ENCODE results near the gene KRTAP5-3. TPM values are rescaled to one million over a fixed set of nuclear protein-coding genes. Genes with fewer than 3 reads are reported as not detected.

Gene KRTAP5-3
- total RNA-seq, 2 experiments from 2014 or later = not detected

DNA sequence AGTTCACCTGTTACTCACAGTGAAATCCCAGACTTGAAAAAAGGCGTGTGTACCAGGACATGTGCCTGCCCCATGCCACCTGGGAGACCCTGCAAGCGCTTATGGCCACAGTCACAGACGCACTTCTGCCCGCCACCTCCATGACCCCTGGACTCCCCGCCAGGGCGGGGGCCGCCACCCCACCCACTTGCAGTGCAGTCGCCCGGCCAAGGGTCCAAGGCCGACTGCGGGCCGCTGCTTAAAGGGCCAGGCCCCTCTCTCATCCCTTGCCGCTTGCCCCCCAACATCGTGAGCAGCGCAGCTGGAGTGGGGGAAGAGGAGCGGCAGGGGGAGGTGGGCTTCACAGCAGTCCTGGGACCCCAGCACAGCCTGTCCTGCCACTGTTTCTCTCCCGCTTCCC is 47.0 kb downstream of the KRTAP5-3 start:
- CTCF ChIA-PET = no interaction called here
- POLR2A ChIA-PET = no interaction called here

- CTCF ChIA-PET = no interaction called here
- POLR2A ChIA-PET = no interaction called here
Measured at GRCh38 chr11:1560649-1561251, 47.5 kb downstream of the KRTAP5-3 start.

DNA sequence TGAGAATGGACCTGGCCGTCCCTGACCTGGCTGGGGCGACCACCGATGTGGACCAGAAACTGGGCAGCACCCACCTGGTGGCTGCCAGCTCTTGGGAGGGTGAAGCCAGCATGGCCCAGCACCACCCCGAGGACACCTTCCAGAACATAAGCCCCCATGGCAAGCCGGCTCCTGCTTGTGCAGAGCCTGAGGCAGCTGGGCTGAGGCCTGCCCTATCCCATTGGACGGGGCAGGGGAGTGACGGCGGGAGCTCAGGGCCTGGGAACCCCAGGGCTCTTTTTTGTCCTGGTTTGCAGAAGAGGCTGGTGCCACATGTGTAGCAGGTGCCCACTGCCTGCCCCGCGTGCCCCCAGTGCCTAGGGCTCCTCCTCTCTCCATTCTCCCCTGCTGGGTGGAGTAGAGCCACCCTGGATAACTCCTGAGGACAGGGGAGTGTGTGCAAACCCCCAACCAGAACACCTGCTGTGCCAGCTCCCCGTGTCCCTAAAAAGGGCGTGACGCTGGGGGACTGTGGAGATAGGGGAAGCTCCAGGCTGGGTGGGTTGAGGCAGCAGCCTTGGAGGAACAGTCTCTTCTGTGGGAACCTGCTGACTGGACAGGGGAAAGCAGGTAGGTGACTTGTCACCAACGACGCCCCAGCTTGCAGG is 48.1 kb downstream of the KRTAP5-3 start:
- ChIA-PET CTCF (no interaction called here), POLR2A (no interaction called here)

DNA sequence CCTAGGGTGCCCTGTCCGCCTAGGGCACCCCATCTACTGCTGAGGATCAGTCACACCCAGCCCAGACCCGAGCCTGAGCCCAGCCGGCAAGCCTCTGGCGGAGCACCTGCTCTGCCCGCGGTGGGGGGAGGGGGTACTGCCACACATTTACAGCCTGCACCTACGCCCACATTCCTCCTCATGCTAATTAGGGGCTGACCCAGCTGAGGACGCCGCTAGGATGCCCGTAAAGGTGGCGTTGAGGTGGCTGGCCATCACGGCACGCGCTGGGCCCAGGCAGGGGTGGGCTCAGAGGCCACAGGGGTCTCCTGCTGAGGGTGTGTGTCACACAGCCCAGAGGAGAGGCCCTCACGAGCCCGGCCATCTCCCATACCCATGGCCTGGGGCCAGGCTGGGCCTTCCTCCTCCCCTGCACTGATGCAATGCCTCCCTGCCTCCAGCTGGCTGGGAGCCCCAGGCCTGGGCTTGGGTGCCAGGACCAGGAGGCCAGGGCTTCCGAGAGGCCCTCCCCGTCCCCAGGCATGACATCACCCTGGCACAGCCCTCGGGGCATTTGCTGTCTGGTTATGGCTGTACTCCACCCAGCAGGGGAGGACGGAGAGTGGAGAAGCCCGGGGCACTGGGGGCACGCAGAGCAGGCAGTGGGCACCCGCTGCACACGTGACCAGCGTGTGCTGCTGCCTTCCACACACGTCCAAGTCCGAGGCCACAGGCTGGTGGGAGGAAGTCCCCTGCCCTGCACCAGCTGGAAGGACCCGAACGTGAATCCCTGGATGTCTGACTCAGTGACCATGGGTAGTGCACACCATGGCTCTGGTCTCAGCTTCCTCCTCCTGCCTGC is 48.9 kb downstream of the KRTAP5-3 start:
- POLR2A ChIA-PET = no interaction called here
- CTCF ChIA-PET = interaction anchor here (1.2 kb wide), 1 partner anchor 13 kb away, joined by 3 read pairs; no protein-coding TSS in a partner anchor

- POLR2A ChIA-PET = no interaction called here
- CTCF ChIA-PET = interaction anchor here (1.2 kb wide), 1 partner anchor 12 kb away, joined by 3 read pairs; no protein-coding TSS in a partner anchor
Measured at GRCh38 chr11:1558775-1559110, 49.5 kb downstream of the KRTAP5-3 start.

GRCh38 chr11:1557904-1558774 is 50.1 kb downstream of the KRTAP5-3 start:
- POLR2A ChIA-PET = no interaction called here
- CTCF ChIA-PET = interaction anchor here (1.1 to 1.2 kb wide), 2 partner anchors 11 to 12 kb away, joined by 3 to 5 read pairs; no protein-coding TSS in a partner anchor

Other genes with a start within 250 kb of the KRTAP5-3 start
- 1 to 10 TPM in 1 of 2 experiments, under 1 TPM in 1; 0.71 to 1.3 TPM for gene BRSK2, start 218.5 kb downstream of the KRTAP5-3 start, total RNA-seq
- 10 to 100 TPM; 19.5 to 22.0 TPM for gene MOB2, start 121.7 kb downstream of the KRTAP5-3 start, total RNA-seq
- gene DUSP8, start 36.2 kb downstream of the KRTAP5-3 start, total RNA-seq = 1 to 10 TPM; 1.7 to 2.0 TPM
- gene KRTAP5-1, start 23.2 kb downstream of the KRTAP5-3 start, total RNA-seq = not detected
- gene KRTAP5-2, start 10.2 kb downstream of the KRTAP5-3 start, total RNA-seq = not detected
- gene KRTAP5-4, start 13.7 kb upstream of the KRTAP5-3 start, total RNA-seq = not detected
- not detected for gene KRTAP5-5, start 21.3 kb upstream of the KRTAP5-3 start, total RNA-seq
- gene KRTAP5-6, start 88.7 kb upstream of the KRTAP5-3 start, total RNA-seq = not detected
- gene IFITM10, start 142.1 kb upstream of the KRTAP5-3 start, total RNA-seq = 1 to 10 TPM in 1 of 2 experiments, under 1 TPM in 1; 0.61 to 1.2 TPM
- gene CTSD, start 155.5 kb upstream of the KRTAP5-3 start, total RNA-seq = 100 to 1,000 TPM; 104 TPM
- not detected for gene SYT8, start 226.5 kb upstream of the KRTAP5-3 start, total RNA-seq
- under 1 TPM; 0.55 to 0.57 TPM for gene TNNI2, start 230.5 kb upstream of the KRTAP5-3 start, total RNA-seq
- gene LSP1, start 244.6 kb upstream of the KRTAP5-3 start, total RNA-seq = 100 to 1,000 TPM; 254 TPM

Data from activated CD8-positive, alpha-beta memory T cell treated with anti-CD3 and anti-CD28 coated beads for 36 hours (primary cell).